HuH-7 (cell line): ENCODE results near the gene XAGE3.
"Not testable (repeated sequence)": the region's sequence is repeated elsewhere in the genome, so short reads cannot be mapped to it uniquely, and the experiment has no call there.

Experiments used
- DNase-seq: peaks from one replicate; pipeline ENCODE4 v3.0.0; 2011; ENCODE audit warnings: low spot score

XAGE3 gene

GRCh38 chrX:52867610-52868348 is at the start of gene XAGE3:
XAGE3 (minus strand) TSS chrX:52868083; CDS start chrX:52867133, 950 bp downstream.
- DNase-seq, result no peak

- DNase-seq, result not testable (repeated sequence)
Observed at GRCh38 chrX:52914704-52915103, 46.8 kb upstream of the XAGE3 start.

- DNase-seq, result not testable (repeated sequence)
Observed at GRCh38 chrX:52913681-52914080, 45.8 kb upstream of the XAGE3 start.

- not testable (repeated sequence) for DNase-seq
Observed at GRCh38 chrX:52909313-52909969, 41.6 kb upstream of the XAGE3 start.

GRCh38 chrX:52907900-52908299 is 40.0 kb upstream of the XAGE3 start:
- not testable (repeated sequence) for DNase-seq

GRCh38 chrX:52907137-52907536 is 39.3 kb upstream of the XAGE3 start:
- not testable (repeated sequence) for DNase-seq

GRCh38 chrX:52906072-52906471 is 38.2 kb upstream of the XAGE3 start:
- not testable (repeated sequence) for DNase-seq

GRCh38 chrX:52905531-52905930 is 37.6 kb upstream of the XAGE3 start:
- not testable (repeated sequence) for DNase-seq

GRCh38 chrX:52896855-52897709 is 29.2 kb upstream of the XAGE3 start, which contains the start of gene FAM156B:
FAM156B (plus strand) TSS chrX:52897330; CDS start chrX:52907226, 9,896 bp downstream.
- DNase-seq, result not testable (repeated sequence)

GRCh38 chrX:52896438-52896837 is 28.6 kb upstream of the XAGE3 start:
- DNase-seq, result not testable (repeated sequence)

- not testable (repeated sequence) for DNase-seq
Observed at GRCh38 chrX:52888090-52888489, 20.2 kb upstream of the XAGE3 start.

- DNase-seq, result not testable (repeated sequence)
Observed at GRCh38 chrX:52887459-52887858, 19.6 kb upstream of the XAGE3 start.

GRCh38 chrX:52876386-52876785 is 8.5 kb upstream of the XAGE3 start:
- DNase-seq, result not testable (repeated sequence)

GRCh38 chrX:52875436-52875835 is 7.6 kb upstream of the XAGE3 start:
- not testable (repeated sequence) for DNase-seq

GRCh38 chrX:52874661-52875060 is 6.8 kb upstream of the XAGE3 start:
- no peak for DNase-seq

- DNase-seq, result not testable (repeated sequence)
Observed at GRCh38 chrX:52873825-52874224, 5.9 kb upstream of the XAGE3 start.

- no peak for DNase-seq
Observed at GRCh38 chrX:52870046-52870445, 2.2 kb upstream of the XAGE3 start.

- no peak for DNase-seq
Observed at GRCh38 chrX:52865343-52865998, 2.4 kb downstream of the XAGE3 start.

GRCh38 chrX:52856991-52857525 is 10.8 kb downstream of the XAGE3 start:
- not testable (repeated sequence) for DNase-seq

- DNase-seq, result no peak
Observed at GRCh38 chrX:52852110-52852860, 15.6 kb downstream of the XAGE3 start.

GRCh38 chrX:52843619-52844018 is 24.3 kb downstream of the XAGE3 start:
- DNase-seq, result not testable (repeated sequence)
